Body of pancreas (tissue), 4 donors: ENCODE data around the gene APCDD1L.

Experiments used
- POLR2A ChIP-seq, 3 donors: fragments of 450-650 bp; IDR thresholded peaks; one replicate each; pipeline ENCODE4 v1.6.1; 2016; ENCODE audit warnings: antibody characterized with exemption in 3 of 3, mild to moderate bottlenecking in 2 of 3
- TF ChIP-seq, protein P1 (sequence below), 7 experiments: fragments of 450-650 bp in 4 of 7; fragments of 200-600 bp in 3 of 7; sonication (generic) in 3 of 7; IDR thresholded peaks; one replicate each; pipeline ENCODE4 v1.5.1; 2016 to 2019; ENCODE audit warnings: antibody characterized with exemption in 7 of 7

DNA sequence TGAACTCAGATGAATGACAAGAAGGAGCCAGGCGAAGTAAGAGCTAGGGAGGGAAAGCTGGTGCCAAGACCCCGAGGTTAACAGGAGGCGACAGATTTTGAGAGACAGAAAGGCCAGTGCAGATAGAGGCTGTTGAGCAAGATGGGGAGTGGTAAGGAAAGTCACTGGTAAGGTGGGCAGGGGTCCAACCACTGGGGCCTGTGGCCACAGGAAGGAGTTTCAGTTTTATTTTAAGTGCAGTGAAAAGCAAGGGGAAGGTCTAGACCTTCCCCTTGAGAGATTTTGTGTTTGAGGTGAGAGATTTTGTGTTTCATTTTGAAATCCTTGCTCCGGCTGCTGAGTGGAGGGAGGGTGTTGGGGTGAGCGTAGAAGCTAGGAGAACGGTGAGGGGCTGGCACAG is 41.8 kb upstream of the APCDD1L start:
- TF ChIP-seq, protein P1, sequence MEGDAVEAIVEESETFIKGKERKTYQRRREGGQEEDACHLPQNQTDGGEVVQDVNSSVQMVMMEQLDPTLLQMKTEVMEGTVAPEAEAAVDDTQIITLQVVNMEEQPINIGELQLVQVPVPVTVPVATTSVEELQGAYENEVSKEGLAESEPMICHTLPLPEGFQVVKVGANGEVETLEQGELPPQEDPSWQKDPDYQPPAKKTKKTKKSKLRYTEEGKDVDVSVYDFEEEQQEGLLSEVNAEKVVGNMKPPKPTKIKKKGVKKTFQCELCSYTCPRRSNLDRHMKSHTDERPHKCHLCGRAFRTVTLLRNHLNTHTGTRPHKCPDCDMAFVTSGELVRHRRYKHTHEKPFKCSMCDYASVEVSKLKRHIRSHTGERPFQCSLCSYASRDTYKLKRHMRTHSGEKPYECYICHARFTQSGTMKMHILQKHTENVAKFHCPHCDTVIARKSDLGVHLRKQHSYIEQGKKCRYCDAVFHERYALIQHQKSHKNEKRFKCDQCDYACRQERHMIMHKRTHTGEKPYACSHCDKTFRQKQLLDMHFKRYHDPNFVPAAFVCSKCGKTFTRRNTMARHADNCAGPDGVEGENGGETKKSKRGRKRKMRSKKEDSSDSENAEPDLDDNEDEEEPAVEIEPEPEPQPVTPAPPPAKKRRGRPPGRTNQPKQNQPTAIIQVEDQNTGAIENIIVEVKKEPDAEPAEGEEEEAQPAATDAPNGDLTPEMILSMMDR (IDR thresholded peaks at IDR 0.05), result no peak
- no peak for TF ChIP-seq POLR2A (IDR thresholded peaks at IDR 0.05)
